HCT116 (cell line): ENCODE measurements around the gene ATP13A5. TPM values are rescaled to one million over a fixed set of nuclear protein-coding genes. Genes with fewer than 3 reads are reported as not detected.

Source experiments
- ATAC-seq: fragments of 200-7000 bp; cut with Tn5 transposase; 2 replicates; pipeline ENCODE4 v1.9.1; 2020; ENCODE audit warnings: mild to moderate bottlenecking, moderate library complexity
- BruUV-seq: library from RNA; stranded (reverse); fragments of 400-500 nt; replicated peaks from 2 replicates; lab custom pipeline; 2021; lab: Mats Ljungman, UMichigan
- CTCF ChIA-PET: fragments of 300-600 bp; sonication (Branson Sonifier 250); formaldehyde crosslinking; loops from one replicate; lab custom pipeline; 2021; ENCODE audit warnings: antibody characterized with exemption; lab: Charles Lee
- POLR2A ChIA-PET: fragments of 300-600, 350-600 bp; sonication (Branson Sonifier 250); formaldehyde crosslinking; loops from one replicate; lab custom pipeline; 2021; ENCODE audit warnings: antibody characterized with exemption; lab: Charles Lee
- RAD21 ChIA-PET, 2 experiments: fragments of 300-600 bp; sonication (Branson Sonifier 250); formaldehyde crosslinking; loops; one replicate each; lab custom pipeline; 2023; ENCODE audit warnings: low total read pairs in 2 of 2; ENCODE audit not compliant: uncharacterized antibody in 2 of 2, unreplicated experiment in 2 of 2, low non-redundant PET in 1 of 2; lab: Charles Lee
- DNase-seq: peaks from one replicate; pipeline ENCODE4 v3.0.0-alpha.2; 2010; ENCODE audit warnings: low read depth, low spot score
- H2AFZ ChIP-seq: fragments of 200-600 bp; shearing (Covaris generic), sonication (generic); 2 replicates; pipeline ENCODE4 v1.6.1; 2017; ENCODE audit warnings: low read depth, mixed run types, mixed read lengths, antibody characterized with exemption, low read length; ENCODE audit not compliant: poor library complexity, severe bottlenecking
- H3K27ac ChIP-seq: 2 replicates; pipeline ENCODE4 v1.5.1; 2012; ENCODE audit warnings: low read depth, low read length
- H3K27me3 ChIP-seq: fragments of 200-600 bp; sonication (generic); 2 replicates; pipeline ENCODE4 v1.6.1; 2016; ENCODE audit warnings: mixed run types, low read length, mixed read lengths; ENCODE audit not compliant: insufficient read depth
- H3K36me3 ChIP-seq, 2 experiments: fragments of 200-500 bp in 1 of 2; fragments of 200-600 bp in 1 of 2; sonication (Bioruptor generic) in 1 of 2; sonication (generic) in 1 of 2; 2 replicates each; pipeline versions ENCODE4 v1.5.1 to v1.6.1; 2014 to 2016; ENCODE audit warnings: low read length in 2 of 2, inconsistent platforms in 1 of 2, mixed read lengths in 1 of 2, mixed run types in 1 of 2; ENCODE audit not compliant: insufficient read depth in 2 of 2, control insufficient read depth in 1 of 2
- H3K4me1 ChIP-seq, 2 experiments: fragments of 200-600 bp in 1 of 2; sonication (generic) in 1 of 2; 2 replicates each; pipeline versions ENCODE4 v1.5.1 to v1.6.1; 2012 to 2017; ENCODE audit warnings: low read length in 2 of 2, inconsistent platforms in 1 of 2, mild to moderate bottlenecking in 1 of 2, mixed read lengths in 1 of 2, mixed run types in 1 of 2, moderate library complexity in 1 of 2; ENCODE audit not compliant: insufficient read depth in 2 of 2, control insufficient read depth in 1 of 2
- H3K4me2 ChIP-seq: fragments of 200-600 bp; sonication (generic); 2 replicates; pipeline ENCODE4 v1.6.1; 2017; ENCODE audit warnings: mixed run types, low read length, mixed read lengths
- H3K4me3 ChIP-seq, 2 experiments: fragments of 200-600 bp in 1 of 2; sonication (generic) in 1 of 2; replicated peaks in 1 of 2; 2 replicates each; pipeline ENCODE4 v1.5.1; 2011 to 2016; ENCODE audit warnings: low read length in 2 of 2, control low read depth in 1 of 2, low read depth in 1 of 2, mild to moderate bottlenecking in 1 of 2, mixed read lengths in 1 of 2, mixed run types in 1 of 2
- H3K79me2 ChIP-seq: fragments of 200-600 bp; sonication (generic); 2 replicates; pipeline ENCODE4 v1.6.1; 2017; ENCODE audit warnings: mild to moderate bottlenecking, mixed run types, low read length, moderate library complexity, mixed read lengths; ENCODE audit not compliant: insufficient read depth
- H3K9ac ChIP-seq: fragments of 200-600 bp; sonication (generic); 2 replicates; pipeline ENCODE4 v1.6.1; 2016; ENCODE audit warnings: low read length, mixed read lengths
- H3K9me2 ChIP-seq: fragments of 200-600 bp; sonication (generic), shearing (Covaris generic); 2 replicates; pipeline ENCODE4 v1.6.1; 2017; ENCODE audit warnings: mixed run types, mild to moderate bottlenecking, moderate library complexity; ENCODE audit not compliant: insufficient read depth
- H3K9me3 ChIP-seq, 2 experiments: fragments of 200-500 bp in 1 of 2; fragments of 200-600 bp in 1 of 2; sonication (Bioruptor generic) in 1 of 2; sonication (generic) in 1 of 2; 2 replicates each; pipeline ENCODE4 v1.6.1; 2014 to 2017; ENCODE audit warnings: low read length in 2 of 2, mixed read lengths in 2 of 2, inconsistent platforms in 1 of 2, low read depth in 1 of 2, mild to moderate bottlenecking in 1 of 2, mixed run types in 1 of 2, moderate library complexity in 1 of 2; ENCODE audit not compliant: control insufficient read depth in 1 of 2, insufficient read depth in 1 of 2
- H4K20me1 ChIP-seq: fragments of 200-600 bp; sonication (generic), shearing (Covaris generic); 2 replicates; pipeline ENCODE4 v1.6.1; 2017; ENCODE audit warnings: mixed run types, mild to moderate bottlenecking, moderate library complexity; ENCODE audit not compliant: insufficient read depth
- CBX3 ChIP-seq: IDR thresholded peaks from 2 replicates; pipeline ENCODE4 v1.6.1; 2012; ENCODE audit warnings: low read depth
- EZH2phosphoT487 ChIP-seq: fragments of 200-600 bp; IDR thresholded peaks from 2 replicates; pipeline ENCODE4 v1.6.1; 2018; ENCODE audit warnings: antibody characterized with exemption, borderline replicate concordance
- SIN3A ChIP-seq: IDR thresholded peaks from 2 replicates; pipeline ENCODE4 v1.6.1; 2012; ENCODE audit warnings: low read depth
- SP1 ChIP-seq: IDR thresholded peaks from 2 replicates; pipeline ENCODE4 v1.6.1; 2012; ENCODE audit warnings: low read depth
- TCF7L2 ChIP-seq: IDR thresholded peaks from 2 replicates; pipeline ENCODE4 v1.7.0; 2011; ENCODE audit warnings: borderline replicate concordance, inconsistent platforms; ENCODE audit not compliant: insufficient read depth, insufficient read length; ENCODE audit errors: extremely low read depth
- ZBTB33 ChIP-seq: IDR thresholded peaks from 2 replicates; pipeline ENCODE4 v1.6.1; 2011; ENCODE audit warnings: mild to moderate bottlenecking, low read length, moderate library complexity; ENCODE audit not compliant: insufficient replicate concordance; ENCODE audit errors: extremely low read depth
- intact Hi-C: fragments of 100-400 bp; cut with micrococcal nuclease; formaldehyde crosslinking; loops from 2 replicates; pipeline ENCODE4 v1.10.0; 2022
- total RNA-seq: library from RNA; stranded (reverse); gene quantifications from one replicate; pipeline ENCODE4 v1.2.1, GENCODE V29; 2021; ENCODE audit not compliant: unreplicated experiment

The ATP13A5 gene
- total RNA-seq, 1 experiment from 2014 or later: not detected

GRCh38 chr3:193313061-193313958 lies 65.2 kb downstream of the ATP13A5 start:
- DNase-seq: no peak
- ATAC-seq: no peak
- H3K4me2 ChIP-seq: no peak overlapping the region
- BruUV-seq: no TSS peak
- H3K27ac ChIP-seq: no peak overlapping the region
- TF ChIP-seq TCF7L2: no peak
- TF ChIP-seq SP1: no peak
- TF ChIP-seq SIN3A: no peak
- TF ChIP-seq CBX3: no peak
- TF ChIP-seq EZH2phosphoT487: no peak
- TF ChIP-seq ZBTB33: no peak
- no peaks in the 10 kb centered on the region for H3K79me2 ChIP-seq
- H3K9ac ChIP-seq: no peak overlapping the region
- POLR2A ChIA-PET: no interaction called here
- intact Hi-C loops: no loop called here
- no peaks in the 10 kb centered on the region for H3K4me1 ChIP-seq
- CTCF ChIA-PET: no interaction called here
- no peak overlapping the region for H2AFZ ChIP-seq
- peaks cover 22% of the 10 kb centered on the region for H3K27me3 ChIP-seq
- no peaks in the 10 kb centered on the region for H4K20me1 ChIP-seq
- no peaks in the 10 kb centered on the region for H3K9me3 ChIP-seq
- no peaks in the 10 kb centered on the region for H3K36me3 ChIP-seq
- RAD21 ChIA-PET: interaction anchor here in 1 of 2 experiments (0.6 kb wide), 1 partner anchor 34 kb away, joined by 7 read pairs; no protein-coding TSS in a partner anchor
- H3K4me3 ChIP-seq: no peak overlapping the region
- no peaks in the 10 kb centered on the region for H3K9me2 ChIP-seq
